ENCODE measurements around the gene SUSD1.

DNA sequence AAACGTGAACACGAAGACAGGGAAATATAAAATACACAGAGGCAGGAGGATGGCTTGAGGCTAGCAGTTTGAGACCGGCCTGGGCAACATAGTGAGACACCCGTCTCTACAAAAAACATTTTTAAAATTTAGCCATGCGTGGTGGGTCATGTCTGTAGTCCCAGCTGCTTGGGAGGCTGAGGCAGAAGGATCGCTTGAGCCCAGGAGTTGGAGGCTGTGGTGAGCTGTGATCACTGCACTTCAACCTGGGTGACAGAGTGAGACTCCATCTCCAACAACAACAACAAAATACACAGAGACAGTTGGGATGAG, 55.1 kb downstream of the SUSD1 start:
- TF ChIP-seq, protein P1, sequence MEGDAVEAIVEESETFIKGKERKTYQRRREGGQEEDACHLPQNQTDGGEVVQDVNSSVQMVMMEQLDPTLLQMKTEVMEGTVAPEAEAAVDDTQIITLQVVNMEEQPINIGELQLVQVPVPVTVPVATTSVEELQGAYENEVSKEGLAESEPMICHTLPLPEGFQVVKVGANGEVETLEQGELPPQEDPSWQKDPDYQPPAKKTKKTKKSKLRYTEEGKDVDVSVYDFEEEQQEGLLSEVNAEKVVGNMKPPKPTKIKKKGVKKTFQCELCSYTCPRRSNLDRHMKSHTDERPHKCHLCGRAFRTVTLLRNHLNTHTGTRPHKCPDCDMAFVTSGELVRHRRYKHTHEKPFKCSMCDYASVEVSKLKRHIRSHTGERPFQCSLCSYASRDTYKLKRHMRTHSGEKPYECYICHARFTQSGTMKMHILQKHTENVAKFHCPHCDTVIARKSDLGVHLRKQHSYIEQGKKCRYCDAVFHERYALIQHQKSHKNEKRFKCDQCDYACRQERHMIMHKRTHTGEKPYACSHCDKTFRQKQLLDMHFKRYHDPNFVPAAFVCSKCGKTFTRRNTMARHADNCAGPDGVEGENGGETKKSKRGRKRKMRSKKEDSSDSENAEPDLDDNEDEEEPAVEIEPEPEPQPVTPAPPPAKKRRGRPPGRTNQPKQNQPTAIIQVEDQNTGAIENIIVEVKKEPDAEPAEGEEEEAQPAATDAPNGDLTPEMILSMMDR (optimal IDR thresholded peaks at IDR 0.05 in 1 of 3, IDR thresholded peaks at IDR 0.05 in 1 of 3, conservative IDR thresholded peaks at IDR 0.05 in 1 of 3; ENCODE audit: extremely low read depth in 1 of 3, insufficient read depth in 2 of 3, low read length in 3 of 3) = no peak
- TF ChIP-seq EZH2 (IDR thresholded peaks at IDR 0.05; ENCODE audit: low read length) = no peak

Data from keratinocyte (primary cell).